T-helper 1 cell treated with Interleukin-12 subunit alpha and Interleukin-12 subunit beta and Interleukin-4 antibody, amounts not matched to agents 30 μg/mL and 1 μg/mL, for 36 hours (primary cell): ENCODE results near the gene AK1.
"Not testable (repeated sequence)": the region's sequence is repeated elsewhere in the genome, so short reads cannot be mapped to it uniquely, and the experiment has no call there.

Experiments
- H3K27ac Mint-ChIP-seq: one replicate; pipeline ENCODE4 v1.8.0; 2021; ENCODE audit warnings: mild to moderate bottlenecking, mixed read lengths
- H3K27me3 Mint-ChIP-seq: one replicate; pipeline ENCODE4 v1.8.0; 2021; ENCODE audit warnings: low read depth, mixed read lengths
- H3K36me3 Mint-ChIP-seq: one replicate; pipeline ENCODE4 v1.8.0; 2021; ENCODE audit warnings: low read depth, mixed read lengths
- H3K4me1 Mint-ChIP-seq: one replicate; pipeline ENCODE4 v1.8.0; 2021; ENCODE audit warnings: low read depth, mixed read lengths
- H3K4me3 Mint-ChIP-seq: one replicate; pipeline ENCODE4 v1.8.0; 2021; ENCODE audit warnings: mild to moderate bottlenecking, moderate library complexity, mixed read lengths
- H3K9me3 Mint-ChIP-seq: one replicate; pipeline ENCODE4 v1.8.0; 2021; ENCODE audit warnings: mixed read lengths

The AK1 gene

GRCh38 chr9:127883959-127884358, 6.5 kb upstream of the AK1 start:
- Mint-ChIP-seq H3K4me3 (no peak overlapping the region), H3K36me3 (peaks cover 32% of the 10 kb centered on the region)

GRCh38 chr9:127881715-127882114, 4.2 kb upstream of the AK1 start:
- not testable (repeated sequence) for H3K4me1 Mint-ChIP-seq, H3K9me3 Mint-ChIP-seq, H3K4me3 Mint-ChIP-seq, H3K27me3 Mint-ChIP-seq, H3K27ac Mint-ChIP-seq
- H3K36me3 Mint-ChIP-seq = peaks cover 23% of the 10 kb centered on the region

More at GRCh38 chr9:127883959-127884358, 6.5 kb upstream of the AK1 start:
- Mint-ChIP-seq H3K9me3 (no peaks in the 10 kb centered on the region), H3K27me3 (no peaks in the 10 kb centered on the region), H3K4me1 (peaks cover 12% of the 10 kb centered on the region), H3K27ac (no peak overlapping the region)

GRCh38 chr9:127880143-127880542, 2.7 kb upstream of the AK1 start:
- Mint-ChIP-seq H3K4me3 (no peak overlapping the region), H3K36me3 (peaks cover 17% of the 10 kb centered on the region), H3K9me3 (no peaks in the 10 kb centered on the region), H3K4me1 (peaks cover 8% of the 10 kb centered on the region), H3K27ac (no peak overlapping the region), H3K27me3 (peaks cover 4% of the 10 kb centered on the region)

GRCh38 chr9:127878652-127879390, 1.3 kb upstream of the AK1 start:
- H3K27ac Mint-ChIP-seq = no peak overlapping the region
- H3K36me3 Mint-ChIP-seq = peaks cover 9% of the 10 kb centered on the region
- H3K4me1 Mint-ChIP-seq = peaks cover 4% of the 10 kb centered on the region
- H3K9me3 Mint-ChIP-seq = no peaks in the 10 kb centered on the region
- no peak overlapping the region for H3K4me3 Mint-ChIP-seq
- H3K27me3 Mint-ChIP-seq = peaks cover 4% of the 10 kb centered on the region

GRCh38 chr9:127878001-127878651, 651 bp upstream of the AK1 start:
- H3K4me3 Mint-ChIP-seq = no peak overlapping the region
- peaks cover 4% of the 10 kb centered on the region for H3K4me1 Mint-ChIP-seq
- peaks cover 4% of the 10 kb centered on the region for H3K27me3 Mint-ChIP-seq
- no peaks in the 10 kb centered on the region for H3K9me3 Mint-ChIP-seq
- peaks cover 9% of the 10 kb centered on the region for H3K36me3 Mint-ChIP-seq
- no peak overlapping the region for H3K27ac Mint-ChIP-seq

- Mint-ChIP-seq H3K27me3 (peaks cover 4% of the 10 kb centered on the region), H3K36me3 (peaks cover 4% of the 10 kb centered on the region), H3K4me3 (no peak overlapping the region), H3K9me3 (no peaks in the 10 kb centered on the region), H3K4me1 (no peaks in the 10 kb centered on the region), H3K27ac (no peak overlapping the region)
These were observed 512 bp downstream of the AK1 start for GRCh38 chr9:127876764-127877562.

GRCh38 chr9:127876026-127876763, 1.3 kb downstream of the AK1 start:
- no peak overlapping the region for H3K27ac Mint-ChIP-seq
- H3K4me1 Mint-ChIP-seq = no peaks in the 10 kb centered on the region
- H3K27me3 Mint-ChIP-seq = peaks cover 4% of the 10 kb centered on the region
- H3K36me3 Mint-ChIP-seq = peaks cover 4% of the 10 kb centered on the region
- no peaks in the 10 kb centered on the region for H3K9me3 Mint-ChIP-seq
- H3K4me3 Mint-ChIP-seq = no peak overlapping the region

GRCh38 chr9:127875306-127875966, 2.0 kb downstream of the AK1 start:
- no peaks in the 10 kb centered on the region for H3K9me3 Mint-ChIP-seq
- H3K36me3 Mint-ChIP-seq = peaks cover 3% of the 10 kb centered on the region

GRCh38 chr9:127874301-127875221, 2.9 kb downstream of the AK1 start:
- Mint-ChIP-seq H3K9me3 (no peaks in the 10 kb centered on the region), H3K4me3 (no peak overlapping the region), H3K27ac (no peak overlapping the region), H3K27me3 (peaks cover 4% of the 10 kb centered on the region), H3K36me3 (peaks cover 3% of the 10 kb centered on the region), H3K4me1 (no peaks in the 10 kb centered on the region)

More at GRCh38 chr9:127875306-127875966, 2.0 kb downstream of the AK1 start:
- H3K4me3 Mint-ChIP-seq = no peak overlapping the region
- H3K27ac Mint-ChIP-seq = no peak overlapping the region
- H3K27me3 Mint-ChIP-seq = peaks cover 4% of the 10 kb centered on the region
- H3K4me1 Mint-ChIP-seq = no peaks in the 10 kb centered on the region

GRCh38 chr9:127873886-127874285, 3.6 kb downstream of the AK1 start:
- no peak overlapping the region for H3K4me3 Mint-ChIP-seq
- H3K36me3 Mint-ChIP-seq = peaks cover 1% of the 10 kb centered on the region
- H3K27me3 Mint-ChIP-seq = peaks cover 4% of the 10 kb centered on the region
- no peaks in the 10 kb centered on the region for H3K4me1 Mint-ChIP-seq
- no peaks in the 10 kb centered on the region for H3K9me3 Mint-ChIP-seq
- H3K27ac Mint-ChIP-seq = no peak overlapping the region

- Mint-ChIP-seq H3K36me3 (no peaks in the 10 kb centered on the region), H3K9me3 (no peaks in the 10 kb centered on the region), H3K27ac (no peak overlapping the region), H3K27me3 (peaks cover 4% of the 10 kb centered on the region), H3K4me3 (no peak overlapping the region), H3K4me1 (no peaks in the 10 kb centered on the region)
These were observed 4.2 kb downstream of the AK1 start for GRCh38 chr9:127873223-127873691.

- no peaks in the 10 kb centered on the region for H3K36me3 Mint-ChIP-seq
- no peaks in the 10 kb centered on the region for H3K27me3 Mint-ChIP-seq
- no peak overlapping the region for H3K4me3 Mint-ChIP-seq
- no peak overlapping the region for H3K27ac Mint-ChIP-seq
- H3K4me1 Mint-ChIP-seq = no peaks in the 10 kb centered on the region
- H3K9me3 Mint-ChIP-seq = no peaks in the 10 kb centered on the region
These were observed 4.9 kb downstream of the AK1 start for GRCh38 chr9:127872369-127873222.
